IPS-NIHi7 (cell line): Measurements from ENCODE around the gene CRPPA.
"Not testable (repeated sequence)": the region's sequence is repeated elsewhere in the genome, so short reads cannot be mapped to it uniquely, and the experiment has no call there.

Experiments
- DNase-seq: peaks from one replicate; pipeline ENCODE4 v3.0.0; 2012; ENCODE audit warnings: mixed read lengths; ENCODE audit errors: extremely low spot score

Gene CRPPA

DNA sequence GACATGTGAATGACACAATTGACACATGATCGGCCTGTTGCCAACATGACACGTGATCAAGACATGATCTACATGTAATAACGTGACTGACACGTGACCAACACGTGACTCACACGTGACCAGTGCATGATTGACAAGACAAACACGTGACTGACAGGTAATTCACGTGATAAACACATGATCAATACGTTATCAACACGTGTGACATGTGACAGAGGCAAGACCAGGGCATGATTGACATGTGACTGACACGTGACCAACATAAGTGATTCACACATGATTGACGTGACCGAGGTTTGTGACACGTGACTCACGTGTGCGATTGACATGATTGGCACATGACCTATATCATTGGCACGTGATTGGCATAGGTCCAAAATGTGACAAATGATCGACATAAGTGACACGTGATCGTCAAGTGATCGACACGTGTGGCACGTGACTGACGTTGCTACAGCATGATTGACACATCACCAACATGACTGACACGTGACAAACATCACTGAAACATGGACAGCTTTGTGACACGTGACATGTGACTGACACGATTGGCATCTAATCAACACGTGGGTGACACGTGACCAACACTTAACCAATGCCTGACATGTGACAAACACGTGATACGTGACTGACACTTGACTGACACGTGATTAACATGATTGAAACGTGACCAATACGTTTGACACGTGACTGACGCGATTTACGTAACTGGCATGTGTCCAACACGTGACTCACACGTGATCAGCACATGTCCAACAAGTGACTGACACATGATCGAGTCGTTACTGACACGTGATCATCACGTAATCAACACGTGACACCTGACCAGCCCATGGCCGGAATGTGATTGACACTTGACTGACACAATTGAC lies 23.0 kb downstream of the CRPPA start:
- no peak for DNase-seq

DNA sequence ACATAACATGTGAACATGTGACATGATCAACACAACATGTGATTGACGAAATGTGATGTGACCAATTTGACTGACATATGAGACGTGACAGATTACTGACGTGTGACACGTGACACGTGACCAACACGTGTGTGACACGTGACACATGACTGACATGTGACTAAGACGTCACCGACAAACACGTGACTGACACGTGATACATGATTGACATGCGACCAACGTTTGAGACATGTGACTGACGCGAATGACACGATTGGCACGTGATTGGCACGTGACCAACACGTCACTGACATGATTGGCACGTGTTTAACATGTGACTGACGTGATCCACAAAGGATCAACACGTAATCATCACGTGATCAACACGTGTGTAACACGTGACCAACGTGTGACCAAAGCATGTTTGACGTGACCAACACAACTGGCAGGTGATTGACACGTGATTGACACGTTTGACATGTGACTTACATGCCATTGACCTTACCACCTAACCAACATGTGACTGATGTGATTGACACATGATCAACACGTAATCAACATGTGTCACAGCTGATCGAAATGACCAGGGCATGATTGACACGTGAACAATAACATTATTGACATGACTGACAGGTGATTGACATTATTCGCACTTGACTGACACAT lies 23.7 kb downstream of the CRPPA start:
- DNase-seq = no peak

DNA sequence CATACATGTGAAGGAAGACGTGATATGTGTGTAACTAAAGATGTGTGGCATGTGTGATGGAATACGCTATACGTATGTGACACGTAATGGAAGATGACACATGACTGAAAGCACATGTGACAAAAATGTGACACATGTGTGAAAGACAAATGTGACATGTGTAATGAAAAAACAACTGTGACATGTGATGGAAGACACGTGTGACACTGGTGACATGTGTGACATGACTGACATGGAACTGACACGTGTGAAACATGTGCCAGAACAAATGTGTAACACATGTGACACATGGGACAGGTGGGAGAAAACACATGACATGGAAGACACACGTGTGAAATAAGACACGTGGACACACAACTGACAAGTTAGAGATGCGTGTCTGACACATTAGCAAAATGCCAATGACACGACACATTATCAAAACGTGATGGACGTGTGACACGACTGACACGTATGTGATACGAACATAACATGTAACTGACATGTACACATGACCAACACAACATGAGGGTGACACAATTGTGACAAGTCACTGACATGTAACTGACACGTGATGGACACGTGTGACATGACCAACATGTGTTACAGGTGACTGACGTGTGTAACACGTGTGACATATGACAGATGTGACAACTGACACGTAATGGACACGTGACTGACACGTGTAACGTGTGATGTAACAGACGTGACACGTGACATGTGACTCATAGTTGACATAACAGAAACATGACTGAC lies 24.4 kb downstream of the CRPPA start:
- DNase-seq = no peak

DNA sequence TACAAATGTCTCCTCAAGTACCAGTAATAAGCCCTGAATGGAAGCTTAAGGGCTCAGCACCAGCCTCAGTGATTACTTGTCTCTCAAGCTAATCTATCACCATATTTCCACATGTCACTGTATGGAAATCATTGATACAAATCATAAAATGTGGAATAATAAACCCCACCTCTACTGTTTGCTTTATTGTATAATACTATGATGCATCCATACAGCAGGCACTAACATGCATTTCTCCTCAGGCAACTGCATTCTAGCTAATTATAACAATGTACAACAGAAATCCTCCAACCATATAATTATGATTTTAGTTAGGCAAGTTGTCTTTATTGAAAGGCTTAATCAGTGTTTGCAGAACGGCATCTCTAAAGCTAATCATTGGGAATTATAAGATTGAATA lies 26.2 kb downstream of the CRPPA start:
- DNase-seq = no peak

DNA sequence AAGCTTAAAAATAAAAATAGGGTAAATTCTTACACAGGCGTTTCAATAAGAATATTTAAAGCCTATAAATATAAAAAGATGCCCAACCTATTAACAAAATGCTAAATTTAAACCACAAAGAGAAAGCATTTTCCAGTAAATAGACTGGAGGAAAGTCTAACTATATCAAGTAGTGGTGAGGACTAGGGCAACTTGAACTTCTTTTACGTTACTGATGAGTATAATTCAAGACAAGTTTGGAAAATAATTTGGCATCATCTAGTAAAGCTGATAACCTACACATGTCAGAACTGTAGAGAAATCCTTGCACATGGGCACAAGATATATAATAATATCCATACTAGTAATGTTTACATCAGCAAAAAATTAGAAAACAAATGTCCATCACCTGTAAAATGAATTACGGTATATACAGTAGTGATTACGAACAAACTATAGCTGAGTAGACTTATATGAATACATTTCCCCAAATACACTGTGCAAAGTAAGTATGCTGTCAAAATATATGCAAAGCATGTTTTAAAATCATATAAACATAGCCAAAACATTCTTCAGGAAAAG lies 27.4 kb downstream of the CRPPA start:
- DNase-seq = no peak

DNA sequence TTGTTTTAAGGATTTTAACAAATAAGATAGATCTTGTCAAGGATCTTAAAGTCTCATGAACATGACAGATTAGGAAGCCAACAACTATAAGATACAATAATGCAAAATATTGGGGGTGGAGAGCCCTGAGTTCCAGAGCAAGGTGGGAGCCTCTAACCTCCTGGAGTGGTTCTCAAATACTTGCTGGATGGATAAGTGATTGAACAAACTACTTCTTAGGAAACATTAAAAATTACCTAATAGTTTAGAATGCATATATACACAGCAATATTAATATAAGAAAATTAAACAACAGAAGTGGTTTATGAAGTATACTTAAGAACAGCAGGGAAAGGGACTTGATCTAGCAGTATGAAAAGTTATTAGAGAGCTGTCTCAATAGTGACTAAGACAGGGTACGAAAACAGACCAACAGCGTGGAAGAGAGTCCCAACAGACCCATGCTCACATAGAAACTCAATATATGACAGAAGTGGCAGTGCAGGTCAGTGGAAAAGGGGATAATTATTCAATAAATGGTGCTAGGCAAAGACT lies 28.3 kb downstream of the CRPPA start:
- DNase-seq = no peak

DNA sequence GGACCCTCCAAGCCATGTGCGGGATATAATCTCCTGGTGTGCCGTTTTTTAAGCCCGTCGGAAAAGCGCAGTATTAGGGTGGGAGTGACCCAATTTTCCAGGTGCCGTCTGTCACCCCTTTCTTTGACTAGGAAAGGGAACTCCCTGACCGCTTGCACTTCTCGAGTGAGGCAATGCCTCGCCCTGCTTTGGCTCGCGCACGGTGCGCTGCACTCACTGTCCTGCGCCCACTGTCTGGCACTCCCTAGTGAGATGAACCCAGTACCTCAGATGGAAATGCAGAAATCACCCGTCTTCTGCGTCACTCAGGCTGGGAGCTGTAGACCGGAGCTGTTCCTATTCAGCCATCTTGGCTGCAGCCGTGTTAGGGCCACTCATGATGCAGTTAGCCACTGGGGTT lies 37.6 kb downstream of the CRPPA start:
- not testable (repeated sequence) for DNase-seq

DNA sequence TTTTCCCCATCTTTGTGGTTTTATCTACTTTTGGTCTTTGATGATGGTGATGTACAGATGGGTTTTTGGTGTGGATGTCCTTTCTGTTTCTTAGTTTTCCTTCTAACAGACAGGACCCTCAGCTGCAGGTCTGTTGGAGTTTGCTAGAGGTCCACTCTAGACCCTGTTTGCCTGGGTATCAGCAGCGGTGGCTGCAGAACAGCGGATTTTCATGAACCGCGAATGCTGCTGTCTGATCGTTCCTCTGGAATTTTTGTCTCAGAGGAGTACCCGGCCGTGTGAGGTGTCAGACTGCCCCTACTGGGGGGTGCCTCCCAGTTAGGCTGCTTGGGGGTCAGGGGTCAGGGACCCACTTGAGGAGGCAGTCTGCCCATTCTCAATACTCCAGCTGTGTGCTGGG lies 38.2 kb downstream of the CRPPA start:
- DNase-seq = not testable (repeated sequence)
